GM10266 (cell line): ENCODE data around the gene JCAD.
A peak's percentile ranks its signal among the peaks of the same experiment; 100 is the strongest.
"Not testable (repeated sequence)": the region's sequence is repeated elsewhere in the genome, so short reads cannot be mapped to it uniquely, and the experiment has no call there.

Experiments used
- DNase-seq: peaks from one replicate; pipeline ENCODE4 v3.0.0; 2012; ENCODE audit errors: extremely low spot score
- TF ChIP-seq, protein P1 (sequence below): IDR thresholded peaks from 2 replicates; pipeline ENCODE4 v1.5.1; 2012; ENCODE audit warnings: mild to moderate bottlenecking, low read depth; ENCODE audit not compliant: control insufficient read depth, insufficient read depth; ENCODE audit errors: missing control alignments

JCAD gene

DNA sequence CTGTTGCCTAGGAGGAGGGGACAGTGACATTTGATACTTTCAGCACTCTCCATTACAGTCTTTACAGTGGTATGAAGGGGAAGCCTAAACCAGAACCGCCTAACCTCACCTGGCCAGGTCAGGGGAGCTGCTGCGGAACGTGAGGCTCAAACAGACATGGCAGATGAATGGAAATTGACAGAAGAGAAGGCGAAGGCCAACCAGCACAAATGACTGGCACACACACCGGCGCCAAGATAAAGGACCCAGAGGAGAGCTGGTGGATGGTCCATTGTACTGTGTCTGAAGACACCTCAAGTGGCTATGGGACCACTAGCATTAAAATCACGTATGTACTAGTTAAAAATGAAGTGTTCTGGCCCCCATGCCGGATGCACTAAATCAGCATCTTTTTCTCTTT lies 53.0 kb downstream of the JCAD start:
- no peak for DNase-seq
- TF ChIP-seq, protein P1, sequence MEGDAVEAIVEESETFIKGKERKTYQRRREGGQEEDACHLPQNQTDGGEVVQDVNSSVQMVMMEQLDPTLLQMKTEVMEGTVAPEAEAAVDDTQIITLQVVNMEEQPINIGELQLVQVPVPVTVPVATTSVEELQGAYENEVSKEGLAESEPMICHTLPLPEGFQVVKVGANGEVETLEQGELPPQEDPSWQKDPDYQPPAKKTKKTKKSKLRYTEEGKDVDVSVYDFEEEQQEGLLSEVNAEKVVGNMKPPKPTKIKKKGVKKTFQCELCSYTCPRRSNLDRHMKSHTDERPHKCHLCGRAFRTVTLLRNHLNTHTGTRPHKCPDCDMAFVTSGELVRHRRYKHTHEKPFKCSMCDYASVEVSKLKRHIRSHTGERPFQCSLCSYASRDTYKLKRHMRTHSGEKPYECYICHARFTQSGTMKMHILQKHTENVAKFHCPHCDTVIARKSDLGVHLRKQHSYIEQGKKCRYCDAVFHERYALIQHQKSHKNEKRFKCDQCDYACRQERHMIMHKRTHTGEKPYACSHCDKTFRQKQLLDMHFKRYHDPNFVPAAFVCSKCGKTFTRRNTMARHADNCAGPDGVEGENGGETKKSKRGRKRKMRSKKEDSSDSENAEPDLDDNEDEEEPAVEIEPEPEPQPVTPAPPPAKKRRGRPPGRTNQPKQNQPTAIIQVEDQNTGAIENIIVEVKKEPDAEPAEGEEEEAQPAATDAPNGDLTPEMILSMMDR, result no peak

DNA sequence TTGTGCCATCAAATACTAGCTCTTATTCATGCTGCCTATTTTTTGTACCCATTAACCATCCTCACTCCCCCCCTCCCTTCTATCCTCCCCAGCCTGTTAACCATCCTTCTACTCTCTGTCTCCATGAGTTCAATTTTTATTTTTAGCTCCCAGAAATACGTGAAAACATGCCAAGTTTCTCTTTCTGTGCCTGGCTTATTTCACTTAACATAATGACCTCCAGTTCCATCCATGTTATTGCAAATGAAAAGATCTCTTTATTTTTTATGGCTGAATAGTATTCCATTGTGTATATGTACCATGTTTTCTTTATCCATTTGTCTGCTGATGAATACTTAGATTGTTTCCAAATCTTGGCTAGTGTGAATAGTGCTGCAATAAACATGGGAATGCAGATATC lies 54.3 kb downstream of the JCAD start:
- not testable (repeated sequence) for DNase-seq

DNA sequence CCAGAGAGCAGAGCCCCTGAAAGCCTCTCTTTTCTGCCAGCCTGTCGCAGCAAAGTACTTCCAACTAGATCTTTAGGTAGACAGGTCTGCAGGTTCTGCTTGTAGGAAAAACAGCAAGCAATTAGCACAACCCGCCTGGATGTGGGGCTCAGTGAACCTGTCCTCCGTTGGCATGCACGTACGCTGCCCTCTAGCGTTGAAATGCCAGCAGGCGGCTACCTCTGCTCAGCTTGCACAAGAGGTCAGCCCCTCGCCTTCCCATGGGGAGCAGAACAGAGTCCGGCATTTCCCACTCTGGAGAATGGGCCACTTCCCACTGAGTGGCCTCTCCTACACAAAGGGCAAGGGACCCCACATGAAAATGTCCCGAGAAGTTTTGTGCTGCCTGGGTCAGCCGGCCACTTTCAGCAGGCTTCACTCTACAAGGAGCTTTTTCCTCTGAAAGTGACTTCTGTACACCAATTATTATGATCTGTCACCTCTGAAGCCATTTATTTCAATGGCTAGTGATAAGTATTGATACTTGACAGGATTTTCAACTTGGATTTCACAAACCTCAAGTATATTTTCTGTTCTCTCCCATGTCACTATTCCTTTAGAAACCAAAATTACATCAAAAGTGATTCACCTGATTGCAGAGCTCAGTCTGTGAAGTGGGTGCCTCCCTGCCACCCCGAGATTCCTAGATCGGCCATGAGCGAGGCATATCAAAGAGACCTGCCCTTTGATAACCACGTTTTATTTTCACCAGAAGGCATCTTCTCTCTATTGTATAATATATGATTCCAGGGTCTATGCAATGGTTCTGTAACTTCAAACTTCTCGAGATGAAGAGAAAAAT lies 56.7 kb downstream of the JCAD start:
- DNase-seq, result peak; percentile 43

DNA sequence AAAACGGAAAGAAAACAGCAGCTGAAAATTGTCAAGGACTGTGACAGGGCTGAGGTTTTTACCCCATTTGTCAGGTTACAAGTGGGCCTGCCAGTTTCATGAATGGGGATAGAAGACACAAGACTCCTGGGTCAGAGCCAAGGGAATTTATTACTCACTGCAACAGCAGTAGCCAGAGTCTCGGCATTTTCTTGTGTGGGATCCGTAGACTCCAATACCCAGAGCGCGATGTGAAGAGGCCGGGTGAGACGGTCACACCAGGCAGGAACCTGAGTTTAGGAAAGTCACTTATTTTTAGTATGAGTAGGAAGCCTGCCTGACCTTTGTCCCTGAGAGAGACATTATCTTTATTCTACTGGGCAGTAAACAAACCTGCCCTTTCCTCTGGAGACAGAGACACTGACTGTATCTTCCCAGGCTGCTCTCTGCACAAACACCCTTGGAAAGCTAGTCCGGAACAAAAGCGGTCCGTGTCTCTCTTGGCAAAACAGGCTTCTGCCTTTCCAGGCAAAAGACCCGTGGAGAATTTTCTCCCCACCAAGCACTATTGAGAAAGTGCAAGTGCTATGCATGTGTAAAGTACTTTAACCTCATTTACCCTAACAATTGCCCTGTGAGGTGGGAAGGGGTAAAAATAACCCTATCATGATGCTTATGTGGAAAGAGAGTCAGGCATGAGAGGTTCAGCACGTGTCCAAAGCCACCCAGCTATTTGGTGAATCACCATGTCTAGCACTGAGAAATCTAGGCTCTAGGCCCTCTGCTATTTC lies 58.4 kb downstream of the JCAD start:
- TF ChIP-seq, protein P1, result no peak
- no peak for DNase-seq

More for the DNA sequence above, 56.7 kb downstream of the JCAD start:
- TF ChIP-seq, protein P1, result peak; percentile 84

DNA sequence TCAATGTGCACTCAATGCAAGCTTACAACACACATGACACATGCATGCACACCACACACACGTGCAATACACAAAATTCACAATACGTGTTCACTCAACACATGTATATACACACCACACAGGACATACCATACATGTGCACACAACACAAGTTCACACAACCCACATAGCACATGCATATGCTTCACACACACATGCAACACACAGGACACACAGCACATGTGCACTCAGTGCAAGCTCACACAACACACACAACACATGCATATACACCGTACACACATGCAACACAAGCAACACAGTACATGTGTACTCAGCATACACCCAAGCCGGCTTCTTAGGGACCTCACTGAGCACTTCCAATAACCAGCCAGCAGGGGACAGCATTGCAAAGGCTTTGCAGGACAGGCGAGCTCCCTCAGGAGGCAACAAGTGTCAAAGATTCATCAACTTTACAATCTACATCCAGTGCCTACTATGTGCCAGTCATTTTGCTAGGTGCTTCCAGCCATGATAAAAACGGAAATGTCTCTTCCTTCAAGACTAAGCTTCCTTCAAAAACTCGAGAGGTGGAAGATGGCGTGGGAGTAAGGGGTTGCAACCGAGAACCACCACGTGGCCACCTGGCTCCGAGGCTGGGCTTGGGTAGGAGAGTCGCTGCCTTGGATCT lies 61.1 kb downstream of the JCAD start:
- peak; percentile 69 for DNase-seq
- TF ChIP-seq, protein P1, result peak; percentile 97

DNA sequence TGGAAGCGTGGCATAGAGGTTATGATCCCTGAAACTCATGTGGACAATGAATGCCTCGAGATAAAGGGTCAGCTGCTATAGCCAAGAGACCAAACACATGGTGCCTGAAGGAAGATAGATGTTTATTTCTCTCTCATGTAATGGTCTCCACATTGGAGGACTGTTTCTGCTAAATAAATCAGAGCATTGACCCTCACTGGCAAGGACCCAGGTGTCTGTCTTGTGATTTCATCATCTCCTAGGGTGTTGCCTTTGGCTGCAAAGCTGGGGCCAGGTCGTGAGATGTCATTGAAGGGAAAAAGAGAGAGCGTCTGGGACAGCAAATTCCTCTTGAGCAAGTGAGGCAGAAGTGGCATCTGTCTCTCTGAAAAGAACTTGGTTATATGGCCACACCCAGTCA lies 64.6 kb downstream of the JCAD start:
- DNase-seq, result no peak
- TF ChIP-seq, protein P1, result no peak

DNA sequence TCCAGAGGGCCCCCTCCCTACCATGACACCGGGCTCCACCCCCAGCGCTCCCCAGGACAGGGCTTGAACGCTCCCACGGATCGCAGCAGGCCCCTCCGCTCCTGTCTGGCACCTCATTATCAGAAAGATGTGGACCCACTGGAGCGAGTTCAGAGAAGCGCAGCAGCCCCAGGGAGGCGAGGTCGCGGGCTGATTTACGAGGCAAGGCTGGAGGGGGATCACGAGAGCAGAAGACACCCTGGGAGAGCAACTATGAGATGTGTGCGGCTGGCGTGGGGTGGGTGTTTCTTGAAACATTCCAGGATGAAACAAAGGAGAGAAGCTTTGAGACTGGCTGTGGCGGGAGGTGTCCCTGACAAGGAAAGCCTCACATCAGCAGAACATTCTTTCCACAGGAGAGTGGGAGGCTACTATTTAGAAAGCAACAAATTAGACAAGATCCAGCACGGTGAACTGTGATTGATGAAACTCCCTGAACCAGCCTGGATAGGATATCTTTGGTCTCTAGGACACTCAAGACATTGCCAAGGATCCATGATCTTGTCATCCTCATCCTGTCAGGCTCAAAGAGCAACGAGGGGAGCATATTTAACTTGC lies 66.0 kb downstream of the JCAD start:
- TF ChIP-seq, protein P1, result no peak
- DNase-seq, result no peak
